ENCODE measurements around the gene ZCCHC10. TPM values are rescaled to one million over a fixed set of nuclear protein-coding genes. Genes with fewer than 3 reads are reported as not detected.

The ZCCHC10 gene
- total RNA-seq, 2 donors from 2014 or later: 24.2 to 31.9 TPM

- intact Hi-C loops (cut with DNase I): no loop called here
- Histone ChIP-seq H3K9ac (ENCODE audit: low read depth in 2 of 2, low read length in 2 of 2) (no peak overlapping the region), H3K4me3 (no peak overlapping the region), H3K4me1 (no peaks in the 10 kb centered on the region), H3K9me3 (no peaks in the 10 kb centered on the region), H3K36me3 (no peaks in the 10 kb centered on the region), H3K27ac (no peak overlapping the region), H3K27me3 (no peaks in the 10 kb centered on the region)
- no peak for DNase-seq
- TF ChIP-seq, protein P1, sequence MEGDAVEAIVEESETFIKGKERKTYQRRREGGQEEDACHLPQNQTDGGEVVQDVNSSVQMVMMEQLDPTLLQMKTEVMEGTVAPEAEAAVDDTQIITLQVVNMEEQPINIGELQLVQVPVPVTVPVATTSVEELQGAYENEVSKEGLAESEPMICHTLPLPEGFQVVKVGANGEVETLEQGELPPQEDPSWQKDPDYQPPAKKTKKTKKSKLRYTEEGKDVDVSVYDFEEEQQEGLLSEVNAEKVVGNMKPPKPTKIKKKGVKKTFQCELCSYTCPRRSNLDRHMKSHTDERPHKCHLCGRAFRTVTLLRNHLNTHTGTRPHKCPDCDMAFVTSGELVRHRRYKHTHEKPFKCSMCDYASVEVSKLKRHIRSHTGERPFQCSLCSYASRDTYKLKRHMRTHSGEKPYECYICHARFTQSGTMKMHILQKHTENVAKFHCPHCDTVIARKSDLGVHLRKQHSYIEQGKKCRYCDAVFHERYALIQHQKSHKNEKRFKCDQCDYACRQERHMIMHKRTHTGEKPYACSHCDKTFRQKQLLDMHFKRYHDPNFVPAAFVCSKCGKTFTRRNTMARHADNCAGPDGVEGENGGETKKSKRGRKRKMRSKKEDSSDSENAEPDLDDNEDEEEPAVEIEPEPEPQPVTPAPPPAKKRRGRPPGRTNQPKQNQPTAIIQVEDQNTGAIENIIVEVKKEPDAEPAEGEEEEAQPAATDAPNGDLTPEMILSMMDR (IDR thresholded peaks at IDR 0.05): no peak
These were observed 72.6 kb downstream of the ZCCHC10 start for GRCh38 chr5:132953710-132954109.

- Histone ChIP-seq H3K27ac (no peak overlapping the region), H3K36me3 (no peaks in the 10 kb centered on the region), H3K9ac (ENCODE audit: low read depth in 2 of 2, low read length in 2 of 2) (no peak overlapping the region), H3K4me1 (no peaks in the 10 kb centered on the region), H3K4me3 (no peak overlapping the region), H3K27me3 (no peaks in the 10 kb centered on the region), H3K9me3 (no peaks in the 10 kb centered on the region)
- TF ChIP-seq, protein P1 (IDR thresholded peaks at IDR 0.05): no peak
- intact Hi-C loops (cut with DNase I): no loop called here
- DNase-seq: no peak
These were observed 73.5 kb downstream of the ZCCHC10 start for GRCh38 chr5:132952829-132953228.

- Histone ChIP-seq H3K27ac (no peak overlapping the region), H3K27me3 (no peaks in the 10 kb centered on the region), H3K9me3 (no peaks in the 10 kb centered on the region), H3K4me1 (no peaks in the 10 kb centered on the region), H3K4me3 (no peak overlapping the region), H3K9ac (ENCODE audit: low read depth in 2 of 2, low read length in 2 of 2) (no peak overlapping the region), H3K36me3 (no peaks in the 10 kb centered on the region)
- no peak for DNase-seq
- intact Hi-C loops (cut with DNase I): no loop called here
- TF ChIP-seq, protein P1 (IDR thresholded peaks at IDR 0.05): no peak
These were observed 74.5 kb downstream of the ZCCHC10 start for GRCh38 chr5:132951897-132952296.

- no peaks in the 10 kb centered on the region for H3K27me3 ChIP-seq
- TF ChIP-seq, protein P1 (IDR thresholded peaks at IDR 0.05): no peak
- H3K9me3 ChIP-seq: no peaks in the 10 kb centered on the region
- H3K4me3 ChIP-seq: no peak overlapping the region
- H3K27ac ChIP-seq: no peak overlapping the region
- no peaks in the 10 kb centered on the region for H3K4me1 ChIP-seq
- intact Hi-C loops (cut with DNase I): no loop called here
- H3K36me3 ChIP-seq: no peaks in the 10 kb centered on the region
- no peak overlapping the region for H3K9ac ChIP-seq (ENCODE audit: low read depth in 2 of 2, low read length in 2 of 2)
- no peak for DNase-seq
These were observed 77.2 kb downstream of the ZCCHC10 start for GRCh38 chr5:132949136-132949535.

DNA sequence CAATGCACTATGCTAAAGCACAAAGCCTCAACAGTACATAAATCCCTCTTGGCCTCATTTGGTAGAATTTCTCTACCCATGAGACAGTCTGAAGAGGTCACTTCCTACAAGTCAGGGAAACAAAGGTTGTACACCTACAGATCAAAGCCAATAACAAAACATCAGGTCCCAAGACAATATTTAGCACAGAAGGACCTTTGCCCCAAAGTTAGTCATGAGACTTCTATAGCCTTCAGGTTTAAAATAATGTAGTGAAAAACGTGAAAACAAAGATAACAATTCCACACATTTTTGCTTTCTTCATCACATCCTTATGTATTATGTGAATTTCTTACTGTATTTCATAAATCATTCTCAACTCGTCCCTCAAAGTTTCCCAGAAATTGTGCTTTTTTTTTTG is 78.7 kb downstream of the ZCCHC10 start:
- Histone ChIP-seq H3K27me3 (no peaks in the 10 kb centered on the region), H3K9me3 (no peaks in the 10 kb centered on the region), H3K4me1 (no peaks in the 10 kb centered on the region), H3K27ac (no peak overlapping the region), H3K9ac (ENCODE audit: low read depth in 2 of 2, low read length in 2 of 2) (no peak overlapping the region), H3K36me3 (no peaks in the 10 kb centered on the region), H3K4me3 (no peak overlapping the region)
- TF ChIP-seq, protein P1 (IDR thresholded peaks at IDR 0.05): no peak
- intact Hi-C loops (cut with DNase I): no loop called here
- DNase-seq: no peak

Other genes with a start within 250 kb of the ZCCHC10 start
- gene SEPTIN8, start 249.3 kb downstream of the ZCCHC10 start, total RNA-seq: 10 to 100 TPM; 57.6 to 84.2 TPM
- gene SOWAHA, start 213.2 kb downstream of the ZCCHC10 start, total RNA-seq: 10 to 100 TPM; 12.4 to 30.7 TPM
- 10 to 100 TPM; 36.9 to 64.1 TPM for gene SHROOM1, start 195.9 kb downstream of the ZCCHC10 start, total RNA-seq
- under 1 TPM; 0.64 to 0.69 TPM for gene GDF9, start 160.1 kb downstream of the ZCCHC10 start, total RNA-seq
- 100 to 1,000 TPM; 885 to 920 TPM for gene UQCRQ, start 159.9 kb downstream of the ZCCHC10 start, total RNA-seq
- 1 to 10 TPM; 3.6 to 7.7 TPM for gene LEAP2, start 152.9 kb downstream of the ZCCHC10 start, total RNA-seq
- gene AFF4, start 62.9 kb downstream of the ZCCHC10 start, total RNA-seq: 10 to 100 TPM; 42.4 to 75.2 TPM
- 100 to 1,000 TPM in 1 of 2 donors, 10 to 100 TPM in 1; 91.2 to 132 TPM for gene HSPA4, start 25.5 kb upstream of the ZCCHC10 start, total RNA-seq

All from colonic mucosa (tissue), 4 donors.